T-cell (primary cell): ENCODE data around the gene SCRT2. TPM values are rescaled to one million over a fixed set of nuclear protein-coding genes. Genes with fewer than 3 reads are reported as not detected.

ENCODE experiments used
- ATAC-seq, 4 experiments: fragments of 200-7000 bp in 3 of 4; fragments of 150-1000 bp in 1 of 4; cut with Tn5 transposase; replicated peaks in 1 of 4; 1 replicate in 3 of 4; 2 replicates in 1 of 4; pipeline ENCODE4 v1.10.0; 2021; ENCODE audit warnings: moderate library complexity in 3 of 4, mild to moderate bottlenecking in 2 of 4, moderate number of reproducible peaks in 1 of 4
- CTCF ChIA-PET, 2 donors: fragments of 300-600 bp; sonication (Branson Sonifier 250); formaldehyde crosslinking; loops; one replicate each; lab custom pipeline; 2022; ENCODE audit warnings: antibody characterized with exemption in 2 of 2; lab: Charles Lee
- POLR2A ChIA-PET, 2 donors: fragments of 300-600 bp; sonication (Branson Sonifier 250); formaldehyde crosslinking; loops; one replicate each; lab custom pipeline; 2022; ENCODE audit warnings: antibody characterized with exemption in 2 of 2; lab: Charles Lee
- DNase-seq, 35 experiments: peaks; one replicate each; pipeline versions ENCODE4 v3.0.0 to v3.0.0-alpha.2; 2013 to 2023
- H3K27ac ChIP-seq: one replicate; pipeline ENCODE4 v1.5.1; 2013; ENCODE audit warnings: low read length
- H3K27me3 ChIP-seq, 2 experiments: replicated peaks in 1 of 2; 1 replicate in 1 of 2; 2 replicates in 1 of 2; pipeline versions ENCODE4 v1.6.1 to v1.7.0; 2013; ENCODE audit warnings: low read length in 1 of 2, mixed read lengths in 1 of 2; ENCODE audit not compliant: control insufficient read depth in 2 of 2, insufficient read depth in 2 of 2; ENCODE audit errors: extremely low read depth in 1 of 2
- H3K36me3 ChIP-seq, 2 donors: 1 replicate in 1 of 2; 2 replicates in 1 of 2; pipeline versions ENCODE4 v1.6.1 to v1.7.0; 2013; ENCODE audit warnings: low read length in 1 of 2; ENCODE audit not compliant: control insufficient read depth in 2 of 2, insufficient read depth in 1 of 2; ENCODE audit errors: extremely low read depth in 1 of 2
- H3K4me1 ChIP-seq, 2 experiments: 1 replicate in 1 of 2; 2 replicates in 1 of 2; pipeline versions ENCODE4 v1.6.1 to v1.7.0; 2013; ENCODE audit warnings: low read length in 2 of 2, mixed read lengths in 1 of 2; ENCODE audit not compliant: insufficient read depth in 2 of 2, control insufficient read depth in 1 of 2; ENCODE audit errors: extremely low read depth in 1 of 2
- H3K4me3 ChIP-seq, 2 donors: 1 replicate in 1 of 2; 2 replicates in 1 of 2; pipeline versions ENCODE4 v1.5.1 to v1.7.0; 2013; ENCODE audit warnings: mild to moderate bottlenecking in 2 of 2, low read length in 1 of 2, moderate library complexity in 1 of 2; ENCODE audit not compliant: control insufficient read depth in 1 of 2; ENCODE audit errors: extremely low read depth in 1 of 2
- H3K9me3 ChIP-seq: 2 replicates; pipeline ENCODE4 v1.7.0; 2013
- H3K27ac Mint-ChIP-seq, 2 donors: one replicate each; pipeline ENCODE4 v1.8.0; 2020 to 2021; ENCODE audit warnings: mild to moderate bottlenecking in 2 of 2, mixed read lengths in 2 of 2
- H3K27me3 Mint-ChIP-seq, 2 donors: one replicate each; pipeline ENCODE4 v1.8.0; 2021 to 2022; ENCODE audit warnings: mixed read lengths in 2 of 2
- H3K36me3 Mint-ChIP-seq: one replicate; pipeline ENCODE4 v1.8.0; 2021; ENCODE audit warnings: mixed read lengths
- H3K4me1 Mint-ChIP-seq, 3 donors: one replicate each; pipeline ENCODE4 v1.8.0; 2020 to 2022; ENCODE audit warnings: mixed read lengths in 3 of 3, mild to moderate bottlenecking in 1 of 3
- H3K4me3 Mint-ChIP-seq, 3 donors: one replicate each; pipeline ENCODE4 v1.8.0; 2020 to 2022; ENCODE audit warnings: mild to moderate bottlenecking in 3 of 3, mixed read lengths in 3 of 3, moderate library complexity in 3 of 3
- H3K9me3 Mint-ChIP-seq, 3 donors: one replicate each; pipeline ENCODE4 v1.8.0; 2020 to 2022; ENCODE audit warnings: mixed read lengths in 3 of 3
- WGBS: methylation state at CpG from one replicate; pipeline ENCODE4 v1.1.5; 2013; ENCODE audit warnings: missing lambda C conversion rate; ENCODE audit not compliant: insufficient coverage; 5-methylcytosine and 5-hydroxymethylcytosine counted together
- total RNA-seq, 35 experiments: library from RNA in 6 of 35; stranded (reverse) in 6 of 35; fragments of 120-200 nt in 1 of 35; gene quantifications; one replicate each; pipeline versions ENCODE4 v1.2.1 to v1.2.4 and lab custom pipeline; 2013 to 2026

Gene SCRT2
- total RNA-seq, 5 donors from 2014 or later (not counting 1 experiment from before 2014, with no cell fraction given): not detected

- no peaks in the 10 kb centered on the region for H3K36me3 ChIP-seq
- Mint-ChIP-seq H3K27me3 (peaks cover 45 to 47% of the 10 kb centered on the region in 2 donors), H3K9me3 (no peaks in the 10 kb centered on the region), H3K4me3 (no peak overlapping the region), H3K27ac (no peak overlapping the region), H3K4me1 (no peaks in the 10 kb centered on the region), H3K36me3 (no peaks in the 10 kb centered on the region)
- CTCF ChIA-PET: no interaction called here
- DNase-seq (no peak), ATAC-seq (no peak)
- peaks cover 0 to 40% of the 10 kb centered on the region in 2 experiments for H3K27me3 ChIP-seq
- H3K27ac ChIP-seq: no peak overlapping the region
- no peak overlapping the region for H3K4me3 ChIP-seq
- H3K9me3 ChIP-seq: no peaks in the 10 kb centered on the region
- whole genome bisulfite sequencing: 84% methylated on average over 2 of the region's 5 CpGs
- POLR2A ChIA-PET: no interaction called here
- H3K4me1 ChIP-seq: no peaks in the 10 kb centered on the region
These were observed 43.5 kb upstream of the SCRT2 start for GRCh38 chr20:719068-719467.

- Mint-ChIP-seq H3K27me3 (peaks cover 41% of the 10 kb centered on the region in 2 donors), H3K36me3 (no peaks in the 10 kb centered on the region), H3K4me3 (no peak overlapping the region), H3K9me3 (peaks cover 0 to 4% (median 0%) of the 10 kb centered on the region in 3 donors), H3K4me1 (no peaks in the 10 kb centered on the region), H3K27ac (no peak overlapping the region)
- no peak overlapping the region for H3K27ac ChIP-seq
- POLR2A ChIA-PET: no interaction called here
- no peaks in the 10 kb centered on the region for H3K36me3 ChIP-seq
- no peak overlapping the region for H3K4me3 ChIP-seq
- peaks cover 0 to 32% of the 10 kb centered on the region in 2 experiments for H3K27me3 ChIP-seq
- CTCF ChIA-PET: no interaction called here
- ATAC-seq (no peak), DNase-seq (no peak)
- no CpG with 5 or more reads among the region's 5 CpGs for WGBS
- H3K4me1 ChIP-seq: no peaks in the 10 kb centered on the region
- no peaks in the 10 kb centered on the region for H3K9me3 ChIP-seq
These were observed 42.2 kb upstream of the SCRT2 start for GRCh38 chr20:717832-718231.

GRCh38 chr20:717271-717670 lies 41.7 kb upstream of the SCRT2 start:
- H3K27ac Mint-ChIP-seq: no peak overlapping the region
- H3K27me3 Mint-ChIP-seq: peaks cover 41 to 42% of the 10 kb centered on the region in 2 donors
- DNase-seq: no peak
- H3K4me3 Mint-ChIP-seq: no peak overlapping the region
- CTCF ChIA-PET: no interaction called here
- H3K36me3 Mint-ChIP-seq: no peaks in the 10 kb centered on the region
- no peaks in the 10 kb centered on the region for H3K4me1 ChIP-seq
- peaks cover 0 to 28% of the 10 kb centered on the region in 2 experiments for H3K27me3 ChIP-seq
- no peak overlapping the region for H3K27ac ChIP-seq
- no peak overlapping the region for H3K4me3 ChIP-seq
- ATAC-seq: no peak
- POLR2A ChIA-PET: no interaction called here
- no peaks in the 10 kb centered on the region for H3K9me3 ChIP-seq
- WGBS: 84% methylated on average over 6 of the region's 7 CpGs
- peaks cover 0 to 4% (median 0%) of the 10 kb centered on the region in 3 donors for H3K9me3 Mint-ChIP-seq
- no peaks in the 10 kb centered on the region for H3K4me1 Mint-ChIP-seq
- H3K36me3 ChIP-seq: no peaks in the 10 kb centered on the region

GRCh38 chr20:714453-714852 lies 38.9 kb upstream of the SCRT2 start:
- Histone ChIP-seq H3K4me3 (no peak overlapping the region), H3K36me3 (no peaks in the 10 kb centered on the region), H3K9me3 (no peaks in the 10 kb centered on the region), H3K27ac (no peak overlapping the region), H3K4me1 (no peaks in the 10 kb centered on the region), H3K27me3 (peaks cover 4 to 26% of the 10 kb centered on the region in 2 experiments)
- Mint-ChIP-seq H3K4me3 (no peak overlapping the region), H3K9me3 (peaks cover 0 to 4% (median 0%) of the 10 kb centered on the region in 3 donors), H3K4me1 (peaks cover under 1 to 2% (median 1%) of the 10 kb centered on the region in 3 donors), H3K27me3 (peaks cover 37 to 39% of the 10 kb centered on the region in 2 donors), H3K36me3 (no peaks in the 10 kb centered on the region), H3K27ac (no peak overlapping the region)
- ATAC-seq: no peak
- ChIA-PET POLR2A (no interaction called here), CTCF (interaction anchor here in 1 of 2 donors (0.6 kb wide), 1 partner anchor 1113 kb away, joined by 4 read pairs; no protein-coding TSS in a partner anchor)
- DNase-seq: no peak
- no CpG with 5 or more reads among the region's 2 CpGs for WGBS

- WGBS: 80% methylated on average over 1 of the region's 2 CpGs
- ATAC-seq: no peak
- H3K27ac Mint-ChIP-seq: no peak overlapping the region
These were observed 36.0 kb upstream of the SCRT2 start for GRCh38 chr20:711576-711975.

GRCh38 chr20:710780-711450 lies 35.3 kb upstream of the SCRT2 start:
- Mint-ChIP-seq H3K9me3 (peaks cover 0 to 9% (median 0%) of the 10 kb centered on the region in 3 donors), H3K4me3 (no peak overlapping the region), H3K4me1 (peaks cover 2 to 5% (median 4%) of the 10 kb centered on the region in 3 donors), H3K27ac (no peak overlapping the region), H3K27me3 (peaks cover 34 to 41% of the 10 kb centered on the region in 2 donors), H3K36me3 (no peaks in the 10 kb centered on the region)
- ATAC-seq (no peak), DNase-seq (no peak)
- POLR2A ChIA-PET: no interaction called here
- no peaks in the 10 kb centered on the region for H3K9me3 ChIP-seq
- CTCF ChIA-PET: no interaction called here
- no peak overlapping the region for H3K27ac ChIP-seq
- no peak overlapping the region for H3K4me3 ChIP-seq
- H3K4me1 ChIP-seq: no peaks in the 10 kb centered on the region
- H3K36me3 ChIP-seq: no peaks in the 10 kb centered on the region
- H3K27me3 ChIP-seq: peaks cover 4 to 30% of the 10 kb centered on the region in 2 experiments
- 94% methylated on average over 15 of the region's 19 CpGs for WGBS

More at GRCh38 chr20:711576-711975, 36.0 kb upstream of the SCRT2 start:
- Mint-ChIP-seq H3K4me1 (peaks cover 2 to 5% (median 4%) of the 10 kb centered on the region in 3 donors), H3K27me3 (peaks cover 31 to 39% of the 10 kb centered on the region in 2 donors), H3K4me3 (no peak overlapping the region), H3K36me3 (no peaks in the 10 kb centered on the region), H3K9me3 (peaks cover 0 to 9% (median 0%) of the 10 kb centered on the region in 3 donors)
- Histone ChIP-seq H3K27me3 (peaks cover 4 to 23% of the 10 kb centered on the region in 2 experiments), H3K4me1 (no peaks in the 10 kb centered on the region), H3K4me3 (no peak overlapping the region), H3K27ac (no peak overlapping the region), H3K36me3 (no peaks in the 10 kb centered on the region), H3K9me3 (no peaks in the 10 kb centered on the region)
- no peak for DNase-seq
- ChIA-PET POLR2A (no interaction called here), CTCF (no interaction called here)
